HG03097 (cell line): ENCODE results near the gene TTC34.
A peak's percentile ranks its signal among the peaks of the same experiment; 100 is the strongest.

Experiments used
- ATAC-seq: cut with Tn5 transposase; IDR thresholded peaks from one replicate; pipeline ENCODE4 v1.9.1; 2021; ENCODE audit not compliant: unreplicated experiment, low FRiP score

Gene TTC34

GRCh38 chr1:2644591-2645101, 156.8 kb downstream of the TTC34 start:
- ATAC-seq: no peak

DNA sequence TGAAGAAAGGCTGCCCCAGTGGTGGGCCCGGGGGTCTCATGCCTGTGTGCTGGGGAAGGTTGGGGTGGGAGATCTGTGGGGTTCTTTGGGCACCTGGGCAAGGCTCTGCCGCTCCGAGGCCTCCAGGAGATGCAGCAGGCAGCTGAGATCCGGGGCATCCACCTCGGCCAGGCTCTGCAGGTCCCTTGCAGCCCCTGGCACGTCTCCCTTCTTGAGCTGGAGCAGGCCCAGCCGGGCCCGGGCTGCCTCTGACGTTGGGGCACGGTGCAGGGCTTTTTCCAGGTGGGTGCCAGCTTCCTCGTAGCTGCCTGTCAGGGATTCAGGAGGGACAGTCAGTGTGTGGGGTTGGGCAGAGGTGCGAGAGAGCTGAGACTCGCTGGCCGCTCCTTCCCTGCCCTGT, 157.3 kb downstream of the TTC34 start:
- ATAC-seq: no peak

DNA sequence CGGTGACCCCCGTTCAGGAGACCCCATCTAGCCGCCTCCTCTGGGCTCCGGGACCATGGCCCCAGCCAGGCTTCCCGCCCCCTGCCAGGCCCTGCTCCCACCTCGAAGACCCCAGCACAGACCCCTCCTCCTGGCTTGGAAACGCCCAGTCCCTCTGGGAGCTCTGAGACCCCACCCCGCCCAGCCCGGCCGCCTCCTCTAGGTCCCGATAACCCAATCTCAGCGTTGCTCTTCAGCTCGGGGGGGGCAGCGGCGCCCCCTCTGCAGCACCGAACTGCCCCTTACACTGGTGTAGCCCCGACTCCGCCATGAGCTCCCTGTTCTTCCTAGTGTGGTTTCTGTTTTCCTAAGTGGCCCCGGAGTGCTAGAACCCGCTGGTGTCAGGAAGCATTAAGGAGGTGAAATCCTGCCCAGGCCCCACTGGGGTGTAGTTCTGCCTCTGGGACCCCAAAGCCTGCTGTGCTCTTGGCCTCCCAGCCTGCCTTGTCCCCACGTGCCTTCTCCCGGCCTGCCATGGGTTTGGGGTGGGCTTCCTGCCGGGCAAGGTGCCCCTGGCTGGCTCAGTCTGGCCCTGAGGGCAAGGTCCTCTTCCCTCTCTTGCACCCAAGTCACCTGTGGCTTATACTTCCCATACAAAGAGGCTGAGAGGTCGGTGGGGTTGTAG, 157.9 kb downstream of the TTC34 start:
- ATAC-seq: no peak

GRCh38 chr1:2642560-2643413, 158.7 kb downstream of the TTC34 start:
- peak; percentile 70 for ATAC-seq

GRCh38 chr1:2642131-2642559, 159.3 kb downstream of the TTC34 start:
- ATAC-seq: no peak

- ATAC-seq: no peak
These were observed 159.9 kb downstream of the TTC34 start for GRCh38 chr1:2641381-2642130.

GRCh38 chr1:2640626-2641025, 160.9 kb downstream of the TTC34 start:
- no peak for ATAC-seq

GRCh38 chr1:2639607-2640521, 161.6 kb downstream of the TTC34 start:
- ATAC-seq: no peak

DNA sequence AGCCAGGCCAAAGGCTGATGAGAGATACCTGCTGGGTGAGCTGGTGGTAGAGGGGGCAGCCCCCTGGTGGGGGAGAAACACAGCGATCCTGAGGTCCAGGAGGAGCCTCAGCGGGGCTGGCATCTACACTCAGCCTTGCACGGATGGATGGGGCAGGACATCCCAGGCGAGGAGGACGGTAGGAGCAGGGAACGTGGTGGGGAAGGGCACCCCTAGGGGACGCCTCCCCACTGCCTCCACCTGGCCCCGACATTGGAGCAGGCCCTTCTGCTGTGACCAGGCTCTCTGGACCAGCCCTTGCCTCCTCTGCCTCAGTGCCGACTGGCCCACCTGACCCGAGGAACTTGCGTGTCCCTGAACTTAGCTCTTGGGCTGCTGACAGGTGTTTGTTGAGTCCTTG, 162.3 kb downstream of the TTC34 start:
- no peak for ATAC-seq

- no peak for ATAC-seq
These were observed 162.9 kb downstream of the TTC34 start for GRCh38 chr1:2638466-2639115.

GRCh38 chr1:2637442-2638145, 163.9 kb downstream of the TTC34 start:
- no peak for ATAC-seq

GRCh38 chr1:2636733-2637132, 164.8 kb downstream of the TTC34 start:
- no peak for ATAC-seq

GRCh38 chr1:2635361-2636010, 166.0 kb downstream of the TTC34 start:
- ATAC-seq: no peak

DNA sequence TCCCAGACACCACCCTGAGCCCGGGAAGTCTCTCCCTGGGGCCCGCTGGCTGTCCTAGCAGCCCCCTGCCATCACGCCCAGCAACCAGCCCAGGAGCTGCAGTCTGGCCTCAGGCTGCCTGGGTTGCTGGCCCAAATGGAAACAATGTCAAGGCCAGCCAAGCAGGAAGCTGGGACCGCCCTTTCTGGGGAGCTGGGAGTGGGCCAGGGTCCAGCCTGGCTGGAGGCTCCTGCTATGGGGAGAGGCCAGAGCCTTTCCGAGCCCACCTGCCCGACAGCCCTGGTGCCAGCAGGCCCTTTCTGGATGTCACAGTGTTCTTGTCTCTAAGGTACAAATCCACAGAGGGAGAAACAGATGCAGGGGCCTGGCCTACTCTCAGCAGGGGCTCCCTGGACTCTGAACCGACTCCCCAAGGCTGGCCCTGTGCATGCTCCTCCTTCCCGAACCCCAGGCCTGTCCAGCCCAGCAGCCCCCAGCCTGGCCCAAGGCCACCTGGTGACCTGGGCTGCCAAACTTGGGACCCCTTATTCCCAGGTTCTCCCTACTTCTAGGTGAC, 167.5 kb downstream of the TTC34 start:
- no peak for ATAC-seq

DNA sequence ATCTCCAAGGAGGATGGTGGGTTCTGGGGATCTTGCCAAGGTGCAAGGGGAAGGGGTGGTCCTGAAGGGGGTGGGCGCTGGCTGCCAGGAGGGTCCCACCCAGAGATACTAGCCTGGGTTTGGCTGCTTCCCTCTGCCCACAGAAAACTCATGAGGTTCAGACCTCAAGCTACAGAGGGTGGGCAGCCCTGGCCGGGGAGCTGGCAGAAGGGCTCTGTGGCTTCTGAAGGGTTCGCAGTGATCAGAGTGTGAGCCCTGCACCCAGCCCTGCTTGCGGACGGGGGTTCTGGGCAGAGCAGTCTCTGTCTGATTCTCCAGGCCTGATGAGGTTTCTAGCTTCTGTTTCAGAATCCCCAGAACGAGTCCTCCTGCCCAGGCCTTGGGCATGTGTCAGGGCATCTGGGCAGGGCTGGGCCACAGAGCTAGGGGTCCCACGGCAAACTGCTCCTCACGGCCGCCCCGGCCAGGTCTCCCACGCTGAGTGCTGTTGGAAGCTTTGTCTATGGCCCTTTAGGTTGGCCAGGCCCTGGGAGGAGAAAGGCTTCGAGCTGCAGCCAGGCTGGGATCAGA, 168.0 kb downstream of the TTC34 start:
- ATAC-seq: no peak

DNA sequence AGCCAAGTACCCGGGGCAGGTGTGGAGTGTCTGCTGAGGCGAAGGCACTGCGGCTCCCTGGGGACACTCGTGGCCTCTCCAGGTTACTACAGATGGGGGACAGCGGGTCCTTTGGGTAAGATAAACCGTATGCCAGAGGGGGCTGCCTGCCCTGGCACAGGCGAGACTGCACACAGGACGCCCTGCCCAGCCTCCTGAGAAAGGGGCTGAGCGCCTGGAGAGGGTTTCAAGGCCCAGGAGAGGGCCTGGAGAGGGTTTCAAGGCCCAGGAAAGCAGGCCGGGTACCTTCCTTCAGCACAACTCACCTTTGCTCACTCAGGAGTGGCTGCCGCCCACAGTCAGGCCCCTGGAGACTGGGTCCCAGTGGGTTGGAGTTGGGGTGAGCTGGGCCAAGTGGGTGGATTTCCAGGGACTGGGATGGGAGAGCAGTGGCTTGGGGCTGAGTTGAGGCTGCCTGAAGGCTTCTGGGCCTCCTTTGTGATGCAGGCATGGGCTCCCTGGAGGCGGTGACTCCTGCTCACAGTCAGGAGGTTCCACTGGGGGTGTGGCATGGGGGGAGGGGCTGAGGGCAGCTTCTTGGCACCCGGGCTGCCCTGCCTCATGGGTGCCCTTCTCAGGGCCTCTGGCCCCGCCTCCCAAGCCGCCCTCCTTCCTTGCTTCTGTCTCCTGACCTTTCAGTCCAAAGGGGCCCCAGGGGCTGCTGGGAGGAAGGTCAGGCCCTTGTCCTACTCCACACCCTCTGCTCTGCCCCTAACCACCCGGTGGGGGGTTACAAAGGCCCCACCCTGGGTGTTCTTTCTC, 168.7 kb downstream of the TTC34 start, which contains the start of gene MMEL1:
MMEL1 (minus strand) TSS at position 456 of the 801 bp plus-strand sequence. CDS start 3,532 bp downstream, outside the sequence.
- no peak for ATAC-seq

GRCh38 chr1:2632051-2632430, 169.5 kb downstream of the TTC34 start:
- no peak for ATAC-seq
